HG02884 (cell line): ENCODE data around the gene AMDHD1.

Source experiments
- ATAC-seq: cut with Tn5 transposase; IDR thresholded peaks from one replicate; pipeline ENCODE4 v1.9.1; 2021; ENCODE audit warnings: mild to moderate bottlenecking, moderate library complexity; ENCODE audit not compliant: unreplicated experiment

The AMDHD1 gene, protein sequence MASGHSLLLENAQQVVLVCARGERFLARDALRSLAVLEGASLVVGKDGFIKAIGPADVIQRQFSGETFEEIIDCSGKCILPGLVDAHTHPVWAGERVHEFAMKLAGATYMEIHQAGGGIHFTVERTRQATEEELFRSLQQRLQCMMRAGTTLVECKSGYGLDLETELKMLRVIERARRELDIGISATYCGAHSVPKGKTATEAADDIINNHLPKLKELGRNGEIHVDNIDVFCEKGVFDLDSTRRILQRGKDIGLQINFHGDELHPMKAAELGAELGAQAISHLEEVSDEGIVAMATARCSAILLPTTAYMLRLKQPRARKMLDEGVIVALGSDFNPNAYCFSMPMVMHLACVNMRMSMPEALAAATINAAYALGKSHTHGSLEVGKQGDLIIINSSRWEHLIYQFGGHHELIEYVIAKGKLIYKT

DNA sequence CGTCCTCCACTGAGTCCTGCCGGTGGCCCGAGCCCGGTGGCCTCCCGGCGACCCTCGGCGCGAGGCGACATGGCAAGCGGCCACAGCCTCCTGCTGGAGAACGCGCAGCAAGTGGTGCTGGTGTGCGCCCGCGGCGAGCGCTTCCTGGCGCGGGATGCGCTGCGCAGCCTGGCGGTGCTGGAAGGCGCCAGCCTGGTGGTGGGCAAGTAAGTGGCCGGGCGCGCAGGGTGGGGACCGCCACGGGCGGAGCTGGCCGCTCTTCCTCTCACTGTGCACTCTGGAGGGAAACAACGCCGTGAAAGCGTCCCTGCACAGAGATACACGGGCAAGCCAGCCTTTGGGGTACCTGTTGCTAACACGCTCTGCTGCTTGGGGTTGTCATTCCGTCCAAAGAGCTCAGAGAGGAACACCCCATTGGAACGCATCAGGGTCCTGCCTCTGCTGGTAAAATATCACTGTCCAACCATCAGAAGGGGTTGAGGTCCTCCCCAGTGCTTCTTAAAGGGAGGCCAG, at the start of gene AMDHD1:
AMDHD1 (plus strand) TSS at position 2 of the 513 bp plus-strand sequence; CDS start at position 70, 68 bp downstream.
- peak; percentile 51 for ATAC-seq

DNA sequence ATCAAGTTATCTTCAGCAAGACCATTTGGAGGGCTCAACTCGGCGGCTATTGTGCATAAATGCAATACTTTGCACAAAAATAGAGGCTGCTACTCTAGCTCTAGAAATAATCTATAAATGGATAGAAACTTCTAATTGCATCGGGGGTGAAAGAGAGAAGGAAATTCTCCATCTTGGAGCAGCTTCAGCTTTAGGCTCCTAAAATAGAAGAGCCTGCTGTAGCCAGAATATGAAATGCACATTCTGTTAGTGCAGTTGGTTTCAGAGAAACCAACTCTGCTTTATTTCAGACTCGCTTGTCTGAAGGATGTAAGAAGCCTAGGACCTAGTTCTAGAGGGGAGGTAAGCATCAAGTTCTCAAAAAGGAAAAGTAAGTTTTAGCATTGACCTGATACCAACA, 46.3 kb upstream of the AMDHD1 start:
- no peak for ATAC-seq

DNA sequence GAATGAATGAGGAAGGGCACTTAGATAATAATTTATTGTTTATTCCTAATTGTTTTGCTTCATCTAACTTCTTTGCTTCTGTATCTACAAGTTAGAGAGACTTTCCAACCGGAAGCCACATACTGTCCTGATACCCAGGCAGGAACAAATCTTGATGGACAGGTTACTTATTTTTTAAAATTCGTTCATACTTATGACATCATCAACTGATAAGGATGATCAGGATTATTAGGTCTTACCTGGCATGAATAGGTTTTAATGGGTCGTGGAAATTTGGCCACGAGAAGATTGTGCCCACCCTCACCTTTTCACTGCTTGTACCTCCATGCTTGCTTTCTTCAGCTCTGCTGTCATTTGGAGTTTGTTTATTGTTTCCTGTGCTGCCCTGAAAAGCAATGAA, 45.0 kb upstream of the AMDHD1 start:
- no peak for ATAC-seq

DNA sequence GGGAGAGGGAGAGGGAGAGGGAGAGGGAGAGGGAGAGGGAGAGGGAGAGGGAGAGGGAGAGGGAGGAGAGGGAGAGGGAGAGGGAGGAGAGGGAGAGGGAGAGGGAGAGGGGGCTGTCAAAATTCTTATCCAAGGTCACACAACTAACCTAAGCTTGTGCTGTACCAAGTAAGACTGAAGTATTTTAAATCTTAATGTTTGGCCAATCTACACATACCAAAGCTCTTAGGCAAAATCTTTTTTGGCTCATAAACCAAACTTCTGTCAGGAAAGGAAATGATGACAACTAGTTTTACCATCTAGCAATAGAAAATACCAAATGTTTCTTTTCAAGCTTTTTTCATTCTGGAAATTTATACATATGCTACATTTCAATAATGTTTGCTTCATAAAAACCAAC, 34.6 kb upstream of the AMDHD1 start:
- no peak for ATAC-seq

DNA sequence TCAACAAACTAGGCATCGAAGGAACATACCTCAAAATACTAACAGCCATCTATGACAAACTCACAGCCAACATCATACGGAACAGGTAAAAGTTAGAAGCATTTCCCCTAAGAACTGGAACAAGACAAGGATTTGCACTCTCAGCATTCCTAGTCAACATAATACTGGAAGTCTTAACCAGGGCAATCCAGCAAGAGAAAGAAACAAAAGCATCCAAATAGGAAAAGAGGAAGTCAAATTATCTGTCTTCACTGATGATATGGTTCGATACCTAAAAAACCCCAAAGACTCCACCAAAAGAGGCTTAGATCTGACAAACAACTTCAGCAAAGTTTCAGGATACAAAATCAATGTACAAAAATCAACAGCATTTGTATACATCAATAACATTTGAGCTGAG, 33.3 kb upstream of the AMDHD1 start:
- no peak for ATAC-seq

DNA sequence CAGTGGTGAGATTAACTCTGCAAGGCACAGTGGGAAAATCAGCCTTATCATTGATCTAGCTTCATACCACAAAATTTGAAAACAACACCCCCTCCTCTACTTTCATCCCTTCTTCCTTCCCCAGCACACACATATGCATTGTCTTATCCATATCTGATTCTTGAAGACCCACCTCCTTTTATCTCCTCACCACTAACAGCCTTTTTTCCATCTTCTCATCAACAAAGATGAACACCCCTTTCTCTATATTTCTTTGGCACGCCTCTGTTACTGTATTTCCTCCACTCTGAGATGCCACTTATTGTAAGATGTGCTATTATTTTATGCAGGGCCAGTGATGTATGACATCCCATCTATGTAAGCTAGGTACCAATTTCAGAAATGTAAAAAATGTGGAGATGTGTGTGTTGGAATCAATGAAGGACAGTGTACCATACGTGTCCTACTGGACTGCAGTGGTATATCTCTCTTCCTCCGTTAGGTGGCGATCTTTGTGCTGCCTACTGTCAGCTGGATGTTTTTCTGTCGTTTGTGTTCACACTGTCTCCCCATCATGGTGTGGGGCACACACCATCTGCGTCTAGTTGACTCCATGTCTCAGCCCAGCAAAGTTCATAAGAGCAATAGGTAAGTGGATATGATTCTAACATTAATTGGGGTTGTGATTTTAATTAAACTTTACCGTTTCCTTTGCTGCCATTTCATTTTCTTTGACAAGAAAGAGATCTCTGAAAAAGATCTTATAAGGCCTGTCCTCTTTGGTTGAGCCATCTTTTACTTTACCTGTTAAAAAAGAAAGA, 24.7 kb upstream of the AMDHD1 start:
- ATAC-seq: peak; percentile 83

DNA sequence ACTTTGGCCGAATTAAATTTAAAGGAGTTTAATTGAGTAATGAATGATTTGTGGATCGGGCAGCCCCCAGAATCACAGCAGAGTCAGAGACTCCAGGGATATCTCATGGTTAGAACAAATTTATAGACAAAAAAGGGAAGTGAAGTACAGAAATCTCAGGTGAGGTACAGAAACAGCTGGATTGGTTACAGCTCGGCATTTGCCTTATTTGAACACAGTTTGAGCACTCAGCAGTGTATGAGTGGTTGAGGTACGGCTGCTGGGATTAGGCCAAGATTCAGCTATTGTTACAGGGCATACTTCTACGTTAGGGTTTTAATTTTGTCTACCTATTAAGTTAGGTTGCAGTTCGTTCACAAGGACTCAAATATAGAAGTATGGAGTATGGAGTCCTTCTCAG, 24.0 kb upstream of the AMDHD1 start:
- ATAC-seq: no peak

DNA sequence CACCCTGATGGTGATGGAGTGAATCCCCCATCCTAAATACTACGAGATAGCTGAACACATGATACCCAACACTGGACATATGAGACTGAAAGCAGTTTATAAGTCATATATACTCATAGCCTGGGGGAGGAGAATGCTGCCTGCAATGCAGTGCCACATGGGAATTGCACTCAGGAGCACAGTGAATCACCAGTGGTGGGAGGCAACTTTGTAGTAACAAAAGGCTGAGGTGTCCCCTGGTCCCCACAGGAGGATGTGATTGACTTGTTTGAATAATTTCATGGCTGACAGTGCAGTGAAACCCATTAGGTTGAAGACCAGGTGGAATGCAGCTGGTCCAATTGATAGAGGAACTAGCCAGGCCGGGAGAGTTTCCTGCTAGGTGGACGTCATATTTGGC, 20.9 kb upstream of the AMDHD1 start:
- no peak for ATAC-seq

DNA sequence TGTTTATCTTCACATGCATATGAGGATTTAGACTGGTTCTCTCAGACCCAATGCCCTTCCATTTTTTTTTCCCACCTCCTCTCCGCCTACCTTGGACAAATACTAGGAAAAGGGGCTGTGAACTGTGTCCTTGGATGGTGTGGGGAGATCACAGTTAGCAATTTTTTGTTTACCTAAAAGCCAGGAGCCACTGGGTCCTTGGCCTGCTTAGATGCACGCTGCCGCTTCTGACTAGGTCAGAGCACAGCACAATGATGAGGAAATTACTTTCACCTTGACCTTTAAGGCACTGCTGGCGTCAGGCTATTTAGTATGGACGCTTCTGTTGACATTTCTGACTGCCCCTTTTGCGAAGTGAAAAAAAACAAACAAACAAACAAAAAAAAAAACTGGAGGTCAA, 2.6 kb upstream of the AMDHD1 start:
- no peak for ATAC-seq

DNA sequence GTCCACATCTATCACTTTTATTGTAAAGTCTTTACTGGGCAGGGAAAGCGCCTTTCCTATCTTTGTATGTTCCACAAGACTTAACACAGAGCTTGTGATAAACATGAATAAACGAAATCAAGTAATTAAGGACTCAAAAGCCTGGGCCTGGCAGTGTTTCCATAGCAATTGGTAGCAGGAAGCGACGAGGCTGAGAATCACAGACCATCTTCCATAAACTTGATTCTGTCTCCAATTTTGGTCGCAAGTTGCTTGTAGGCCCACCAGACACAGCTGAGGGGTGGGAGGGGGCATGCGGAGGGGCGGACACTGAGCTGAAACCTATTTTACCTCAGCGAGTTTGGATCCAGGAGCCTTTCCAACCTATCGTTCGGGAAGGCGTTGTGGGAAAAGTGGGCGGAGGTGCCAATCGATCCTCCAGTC, 1.0 kb upstream of the AMDHD1 start:
- no peak for ATAC-seq

DNA sequence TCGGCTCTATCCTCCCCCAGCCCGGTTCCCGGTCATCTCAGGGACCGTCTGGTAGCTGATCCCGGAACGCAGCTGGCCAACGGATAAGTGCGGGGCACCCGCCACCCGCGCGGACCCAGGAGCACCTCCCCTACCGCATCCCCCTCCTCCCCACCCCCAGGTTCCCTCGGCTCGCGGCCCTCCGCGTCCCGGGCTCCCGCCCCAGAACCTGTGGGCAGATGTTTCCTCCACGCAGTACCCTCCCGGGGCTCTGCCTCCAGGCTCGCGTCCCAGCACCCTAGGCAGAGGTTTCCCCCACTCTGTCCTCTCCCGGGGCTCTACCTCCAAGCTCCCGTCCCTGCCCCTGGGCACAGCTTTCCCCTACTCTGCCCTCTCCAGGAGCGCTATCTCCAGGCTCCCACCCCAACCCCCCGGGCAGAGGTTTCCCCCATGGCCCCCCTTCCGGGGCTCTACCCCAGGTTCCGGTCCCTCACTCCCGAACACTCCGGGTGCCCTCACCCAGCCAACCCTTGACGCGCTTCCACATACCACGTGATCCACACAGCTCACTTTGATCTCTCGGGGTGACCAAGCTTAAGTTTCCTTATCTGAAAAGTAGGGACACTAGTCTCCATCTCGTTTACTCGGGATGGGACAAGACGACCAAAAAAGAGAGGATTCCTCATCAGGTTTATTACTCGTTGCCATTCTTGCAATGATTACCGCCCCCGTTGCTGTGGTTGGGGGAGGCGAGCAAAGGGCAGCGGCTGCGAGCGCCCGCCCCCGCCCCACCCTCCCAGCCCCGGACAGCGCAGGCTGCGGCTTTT, 404 bp upstream of the AMDHD1 start, which contains the start of gene CCDC38:
CCDC38 (minus strand) TSS at position 91 of the 806 bp plus-strand sequence. CDS start 6,105 bp downstream, outside the sequence.
- peak; percentile 97 for ATAC-seq

DNA sequence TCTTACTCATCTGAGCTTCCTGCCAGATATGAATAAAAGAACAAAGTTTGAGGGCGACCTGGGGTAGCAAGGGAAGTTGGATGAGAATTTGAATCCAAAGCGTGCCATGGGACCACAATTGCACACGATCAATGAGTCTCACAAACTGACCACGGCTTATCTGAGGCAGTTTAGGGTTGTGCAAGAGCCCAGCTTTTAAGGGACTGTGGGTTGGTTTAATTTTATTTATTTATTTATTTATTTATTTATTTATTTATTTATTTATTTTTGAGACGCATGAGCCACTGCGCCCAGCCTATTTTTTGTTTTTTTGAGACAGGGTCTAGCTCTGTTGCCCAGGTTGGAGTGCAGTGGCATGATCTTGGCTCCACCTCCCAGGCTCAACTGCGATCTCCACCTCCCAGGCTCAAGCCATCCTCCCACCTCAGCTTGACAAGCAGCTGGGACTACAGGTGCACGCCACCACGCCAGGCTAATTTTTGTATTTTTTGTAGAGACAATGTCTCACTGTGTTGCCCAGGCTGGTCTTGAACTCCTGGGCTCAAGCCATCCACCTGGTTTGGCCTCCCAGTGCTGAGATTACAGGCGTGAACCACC, 1.1 kb downstream of the AMDHD1 start:
- no peak for ATAC-seq

DNA sequence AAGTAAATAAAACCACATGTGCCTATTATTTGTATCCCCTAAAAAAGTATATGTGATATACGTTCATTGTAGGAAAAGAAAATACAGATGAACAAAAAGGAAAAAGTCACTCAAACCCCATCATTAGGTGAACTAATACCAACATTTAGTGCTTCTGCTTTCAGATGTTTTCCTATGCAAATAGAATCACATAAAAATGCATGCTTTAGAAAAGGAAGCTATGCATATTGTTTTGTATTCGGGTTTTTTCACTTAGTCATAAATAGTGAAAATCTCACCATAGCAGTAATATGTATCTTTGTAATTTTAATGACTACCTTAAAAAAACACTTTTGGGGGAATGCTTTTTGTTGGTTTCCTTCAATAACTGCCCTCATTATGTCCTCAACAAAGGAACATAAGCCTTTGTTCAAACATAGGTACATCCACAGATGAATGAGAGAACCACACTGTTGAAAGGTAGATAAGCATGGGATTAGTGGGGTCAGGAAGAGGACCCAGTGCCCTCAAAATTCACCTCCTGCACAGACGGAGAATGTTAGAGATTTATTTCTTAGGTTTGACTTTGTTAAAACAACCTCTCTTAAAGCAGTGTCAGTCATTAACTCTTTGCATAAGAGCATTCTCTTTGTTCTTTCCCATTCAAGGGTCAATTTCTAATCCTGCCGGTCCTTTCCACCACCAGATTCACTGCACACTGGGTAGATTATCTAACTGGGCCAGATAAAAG, 6.5 kb downstream of the AMDHD1 start:
- ATAC-seq: no peak

DNA sequence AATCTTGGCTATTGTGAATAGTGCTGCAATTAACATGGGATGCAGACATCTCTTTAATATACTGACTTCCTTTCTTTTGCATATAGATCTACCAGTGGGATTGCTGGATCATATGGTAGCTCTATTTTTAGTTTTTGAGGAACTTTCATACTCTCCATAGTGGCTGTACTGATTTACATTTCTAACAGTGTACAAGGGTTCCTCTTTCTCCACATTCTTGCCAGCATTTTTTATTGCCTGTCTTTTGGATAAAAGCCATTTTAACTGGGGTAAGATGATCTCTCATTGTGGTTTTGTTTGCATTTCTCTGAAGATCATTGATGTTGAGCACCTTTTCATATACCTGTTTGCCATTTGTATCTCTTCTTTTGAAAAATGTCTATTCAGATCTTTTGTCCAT, 8.4 kb downstream of the AMDHD1 start:
- no peak for ATAC-seq

DNA sequence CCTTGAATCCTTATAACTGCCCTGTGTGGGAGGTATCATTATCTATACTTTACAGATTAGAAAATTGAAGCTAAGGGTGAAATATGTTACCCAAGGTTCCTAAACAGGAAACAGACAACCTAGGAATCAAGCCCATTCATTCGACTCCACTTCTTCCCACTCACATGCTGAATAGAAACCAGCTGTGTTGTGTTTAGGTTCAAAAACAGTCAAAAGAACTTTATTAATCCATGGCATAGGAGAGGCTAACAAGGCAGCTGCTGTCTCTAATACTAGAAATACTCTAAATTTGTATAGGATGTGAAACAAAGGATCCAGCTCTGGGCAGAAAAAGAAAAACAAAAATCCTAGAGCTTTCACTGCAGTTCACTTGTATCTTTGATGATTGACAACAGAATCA, 9.9 kb downstream of the AMDHD1 start:
- ATAC-seq: no peak

DNA sequence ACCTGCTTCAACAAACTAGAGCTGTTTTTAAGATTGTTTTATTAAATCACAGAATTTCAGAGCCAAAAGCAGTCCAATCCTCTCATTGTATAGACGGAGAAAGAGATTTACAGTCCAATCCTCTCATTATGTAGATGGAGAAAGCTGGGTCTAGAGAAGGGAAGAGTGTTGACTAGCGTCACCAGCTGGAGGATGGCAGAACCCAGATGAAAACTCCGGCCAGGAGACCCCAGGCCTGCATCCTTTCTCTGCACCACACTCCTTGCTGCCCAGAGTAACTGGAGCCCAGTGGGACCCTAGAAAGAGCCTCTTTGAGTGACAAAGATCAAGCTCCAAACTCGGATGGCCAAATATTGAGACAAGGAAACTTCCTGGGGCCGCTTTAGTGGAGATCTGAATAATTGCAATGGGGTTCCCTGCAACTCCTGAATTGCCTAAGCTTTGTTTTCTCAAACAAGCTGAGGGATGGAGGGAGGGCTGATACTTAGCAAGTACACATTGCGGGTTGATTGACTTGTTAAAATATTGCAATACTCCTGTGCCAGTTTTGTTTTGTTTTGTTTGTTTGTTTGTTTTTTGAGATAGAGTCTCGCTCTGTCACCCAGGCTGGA, 12.5 kb downstream of the AMDHD1 start:
- no peak for ATAC-seq

DNA sequence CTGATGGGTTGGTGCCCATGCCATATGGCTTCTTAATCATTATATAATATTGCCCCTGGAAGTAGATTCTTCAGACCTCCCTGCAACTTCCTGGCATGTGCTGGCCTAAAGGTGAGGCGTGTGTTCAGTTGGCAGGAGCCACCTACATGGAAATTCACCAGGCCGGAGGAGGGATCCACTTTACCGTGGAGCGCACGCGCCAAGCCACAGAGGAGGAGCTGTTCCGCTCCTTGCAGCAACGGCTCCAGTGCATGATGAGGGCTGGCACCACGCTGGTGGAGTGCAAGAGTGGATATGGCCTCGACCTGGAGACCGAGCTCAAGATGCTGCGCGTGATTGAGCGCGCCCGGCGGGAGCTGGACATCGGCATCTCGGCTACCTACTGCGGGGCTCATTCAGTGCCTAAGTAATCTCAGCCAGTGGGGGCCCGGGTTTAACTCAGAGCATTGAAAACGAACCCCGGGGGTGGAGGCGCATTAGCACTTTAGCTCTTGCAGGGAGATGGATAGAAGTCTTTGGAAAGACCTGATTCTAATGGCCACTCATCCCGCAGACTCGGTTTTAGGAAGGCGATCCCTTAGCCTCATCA, 13.5 kb downstream of the AMDHD1 start:
- no peak for ATAC-seq

DNA sequence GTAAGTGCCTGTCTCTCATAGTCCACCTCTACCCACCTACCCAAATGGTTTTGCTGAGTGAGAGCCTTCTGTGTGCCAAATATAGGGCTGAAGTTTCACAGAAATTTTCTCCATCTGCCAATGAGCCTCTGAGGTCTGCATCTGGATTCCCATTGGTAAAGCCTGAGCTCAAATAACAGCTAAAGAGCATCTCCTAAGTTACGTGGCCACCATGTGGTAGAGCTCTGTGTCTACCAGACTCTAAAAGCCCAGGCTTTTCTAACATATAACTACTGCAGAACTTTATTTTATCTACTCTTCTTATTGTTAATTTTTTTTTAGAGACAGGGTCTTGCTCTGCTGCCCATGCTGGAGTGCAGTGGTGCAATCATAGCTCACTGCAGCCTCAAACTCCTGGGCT, 16.0 kb downstream of the AMDHD1 start:
- ATAC-seq: no peak

DNA sequence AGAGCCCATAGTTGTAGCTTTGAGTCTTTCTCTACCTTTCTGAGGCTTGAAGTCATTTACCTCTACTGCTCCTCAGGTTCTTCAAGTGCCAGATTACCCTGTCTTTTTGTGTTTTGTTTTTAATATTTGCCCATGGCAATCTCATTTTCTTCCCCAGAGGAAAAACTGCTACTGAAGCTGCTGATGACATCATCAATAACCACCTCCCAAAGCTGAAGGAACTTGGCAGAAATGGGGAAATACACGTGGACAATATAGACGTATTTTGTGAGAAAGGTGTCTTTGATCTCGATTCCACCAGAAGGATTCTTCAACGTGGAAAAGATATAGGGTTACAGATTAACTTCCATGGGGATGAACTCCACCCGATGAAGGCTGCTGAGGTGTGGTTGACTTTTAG, 17.1 kb downstream of the AMDHD1 start:
- ATAC-seq: no peak
